Memory B cell (primary cell): ENCODE measurements around the gene CACNA2D3.

Experiments used
- ATAC-seq: fragments of 150-1000 bp; cut with Tn5 transposase; 2 replicates; pipeline ENCODE4 v1.10.0; 2021; ENCODE audit warnings: low read depth, mild to moderate bottlenecking, moderate library complexity
- DNase-seq, 2 donors: peaks; one replicate each; pipeline ENCODE4 v3.0.0; 2022; ENCODE audit warnings: low spot score in 2 of 2
- H3K27ac Mint-ChIP-seq: one replicate; pipeline ENCODE4 v1.8.0; 2022; ENCODE audit warnings: mild to moderate bottlenecking, moderate library complexity, mixed read lengths
- H3K27me3 Mint-ChIP-seq: one replicate; pipeline ENCODE4 v1.8.0; 2022; ENCODE audit warnings: mixed read lengths
- H3K36me3 Mint-ChIP-seq: one replicate; pipeline ENCODE4 v1.8.0; 2022; ENCODE audit warnings: mild to moderate bottlenecking, mixed read lengths
- H3K4me1 Mint-ChIP-seq: one replicate; pipeline ENCODE4 v1.8.0; 2022; ENCODE audit warnings: mixed read lengths
- H3K4me3 Mint-ChIP-seq: one replicate; pipeline ENCODE4 v1.8.0; 2022; ENCODE audit warnings: mild to moderate bottlenecking, moderate library complexity, mixed read lengths
- H3K9me3 Mint-ChIP-seq: one replicate; pipeline ENCODE4 v1.8.0; 2022; ENCODE audit warnings: mixed read lengths

Gene CACNA2D3

GRCh38 chr3:54875596-54876268, 753.4 kb downstream of the CACNA2D3 start:
- Mint-ChIP-seq H3K4me1 (no peaks in the 10 kb centered on the region), H3K36me3 (no peaks in the 10 kb centered on the region), H3K27me3 (no peaks in the 10 kb centered on the region), H3K9me3 (no peaks in the 10 kb centered on the region), H3K27ac (no peak overlapping the region), H3K4me3 (no peak overlapping the region)
- ATAC-seq (no peak), DNase-seq (no peak)

GRCh38 chr3:54876694-54877093, 754.3 kb downstream of the CACNA2D3 start:
- Mint-ChIP-seq H3K27me3 (no peaks in the 10 kb centered on the region), H3K9me3 (no peaks in the 10 kb centered on the region), H3K4me1 (no peaks in the 10 kb centered on the region), H3K4me3 (no peak overlapping the region), H3K36me3 (no peaks in the 10 kb centered on the region), H3K27ac (no peak overlapping the region)
- DNase-seq (no peak), ATAC-seq (no peak)

GRCh38 chr3:54877730-54878129, 755.4 kb downstream of the CACNA2D3 start:
- ATAC-seq (no peak), DNase-seq (no peak)
- Mint-ChIP-seq H3K27me3 (no peaks in the 10 kb centered on the region), H3K9me3 (no peaks in the 10 kb centered on the region), H3K36me3 (no peaks in the 10 kb centered on the region), H3K4me1 (no peaks in the 10 kb centered on the region), H3K4me3 (no peak overlapping the region), H3K27ac (no peak overlapping the region)

- peaks cover under 1% of the 10 kb centered on the region for H3K9me3 Mint-ChIP-seq
- H3K27ac Mint-ChIP-seq: no peak overlapping the region
- H3K27me3 Mint-ChIP-seq: no peaks in the 10 kb centered on the region
- no peak for ATAC-seq
- no peaks in the 10 kb centered on the region for H3K4me1 Mint-ChIP-seq
- H3K4me3 Mint-ChIP-seq: no peak overlapping the region
- no peaks in the 10 kb centered on the region for H3K36me3 Mint-ChIP-seq
- no peak for DNase-seq
These were observed 755.8 kb downstream of the CACNA2D3 start for GRCh38 chr3:54878145-54878544.

GRCh38 chr3:54882129-54882833, 759.9 kb downstream of the CACNA2D3 start:
- H3K4me3 Mint-ChIP-seq: no peak overlapping the region
- DNase-seq (no peak), ATAC-seq (no peak)
- H3K27ac Mint-ChIP-seq: no peak overlapping the region
- H3K4me1 Mint-ChIP-seq: no peaks in the 10 kb centered on the region
- H3K27me3 Mint-ChIP-seq: no peaks in the 10 kb centered on the region
- H3K9me3 Mint-ChIP-seq: peaks cover 1% of the 10 kb centered on the region
- H3K36me3 Mint-ChIP-seq: no peaks in the 10 kb centered on the region

- Mint-ChIP-seq H3K9me3 (peaks cover 2% of the 10 kb centered on the region), H3K36me3 (no peaks in the 10 kb centered on the region), H3K27ac (no peak overlapping the region), H3K4me1 (no peaks in the 10 kb centered on the region), H3K27me3 (no peaks in the 10 kb centered on the region), H3K4me3 (no peak overlapping the region)
- DNase-seq (no peak), ATAC-seq (no peak)
These were observed 765.8 kb downstream of the CACNA2D3 start for GRCh38 chr3:54888162-54888561.

GRCh38 chr3:54888873-54889272, 766.5 kb downstream of the CACNA2D3 start:
- Mint-ChIP-seq H3K4me1 (no peaks in the 10 kb centered on the region), H3K27me3 (no peaks in the 10 kb centered on the region), H3K4me3 (no peak overlapping the region), H3K9me3 (peaks cover 1% of the 10 kb centered on the region), H3K27ac (no peak overlapping the region), H3K36me3 (no peaks in the 10 kb centered on the region)
- no peak for ATAC-seq
- no peak for DNase-seq

- H3K36me3 Mint-ChIP-seq: no peaks in the 10 kb centered on the region
- ATAC-seq (no peak), DNase-seq (no peak)
- no peak overlapping the region for H3K4me3 Mint-ChIP-seq
- H3K9me3 Mint-ChIP-seq: peaks cover 1% of the 10 kb centered on the region
- H3K27me3 Mint-ChIP-seq: no peaks in the 10 kb centered on the region
- no peaks in the 10 kb centered on the region for H3K4me1 Mint-ChIP-seq
- no peak overlapping the region for H3K27ac Mint-ChIP-seq
These were observed 767.4 kb downstream of the CACNA2D3 start for GRCh38 chr3:54889731-54890130.

- no peak for ATAC-seq
- no peaks in the 10 kb centered on the region for H3K36me3 Mint-ChIP-seq
- H3K27me3 Mint-ChIP-seq: no peaks in the 10 kb centered on the region
- H3K9me3 Mint-ChIP-seq: peaks cover 1% of the 10 kb centered on the region
- no peak overlapping the region for H3K4me3 Mint-ChIP-seq
- H3K4me1 Mint-ChIP-seq: no peaks in the 10 kb centered on the region
- DNase-seq: no peak
- no peak overlapping the region for H3K27ac Mint-ChIP-seq
These were observed 769.2 kb downstream of the CACNA2D3 start for GRCh38 chr3:54891540-54891897.

- Mint-ChIP-seq H3K36me3 (no peaks in the 10 kb centered on the region), H3K4me3 (no peak overlapping the region)
These were observed 769.8 kb downstream of the CACNA2D3 start for GRCh38 chr3:54892168-54892567.

GRCh38 chr3:54895613-54896012, 773.3 kb downstream of the CACNA2D3 start:
- no peak overlapping the region for H3K4me3 Mint-ChIP-seq
- no peaks in the 10 kb centered on the region for H3K36me3 Mint-ChIP-seq
- no peaks in the 10 kb centered on the region for H3K9me3 Mint-ChIP-seq
- DNase-seq (no peak), ATAC-seq (no peak)
- no peak overlapping the region for H3K27ac Mint-ChIP-seq
- no peaks in the 10 kb centered on the region for H3K27me3 Mint-ChIP-seq
- no peaks in the 10 kb centered on the region for H3K4me1 Mint-ChIP-seq

More at GRCh38 chr3:54892168-54892567, 769.8 kb downstream of the CACNA2D3 start:
- ATAC-seq (no peak), DNase-seq (no peak)
- H3K9me3 Mint-ChIP-seq: peaks cover 1% of the 10 kb centered on the region
- no peaks in the 10 kb centered on the region for H3K4me1 Mint-ChIP-seq
- no peaks in the 10 kb centered on the region for H3K27me3 Mint-ChIP-seq
- no peak overlapping the region for H3K27ac Mint-ChIP-seq

GRCh38 chr3:54897028-54897711, 774.8 kb downstream of the CACNA2D3 start:
- DNase-seq (no peak), ATAC-seq (no peak)
- Mint-ChIP-seq H3K27me3 (no peaks in the 10 kb centered on the region), H3K27ac (no peak overlapping the region), H3K4me1 (no peaks in the 10 kb centered on the region), H3K9me3 (no peaks in the 10 kb centered on the region), H3K36me3 (no peaks in the 10 kb centered on the region), H3K4me3 (no peak overlapping the region)

- H3K36me3 Mint-ChIP-seq: no peaks in the 10 kb centered on the region
- H3K4me1 Mint-ChIP-seq: no peaks in the 10 kb centered on the region
- H3K27me3 Mint-ChIP-seq: no peaks in the 10 kb centered on the region
- H3K27ac Mint-ChIP-seq: no peak overlapping the region
- no peak overlapping the region for H3K4me3 Mint-ChIP-seq
- no peak for DNase-seq
- H3K9me3 Mint-ChIP-seq: no peaks in the 10 kb centered on the region
- no peak for ATAC-seq
These were observed 776.9 kb downstream of the CACNA2D3 start for GRCh38 chr3:54899273-54899672.

GRCh38 chr3:54900838-54901591, 778.7 kb downstream of the CACNA2D3 start:
- Mint-ChIP-seq H3K27ac (no peak overlapping the region), H3K4me1 (no peaks in the 10 kb centered on the region), H3K27me3 (no peaks in the 10 kb centered on the region), H3K9me3 (no peaks in the 10 kb centered on the region), H3K36me3 (no peaks in the 10 kb centered on the region), H3K4me3 (no peak overlapping the region)
- DNase-seq: no peak
- ATAC-seq: no peak
